Choroid plexus epithelial cell (primary cell): ENCODE measurements around the gene STARD7.

Experiments used
- DNase-seq: peaks from one replicate; pipeline ENCODE4 v3.0.0-alpha.2; 2010; ENCODE audit warnings: low read depth
- H3K4me3 ChIP-seq: 2 replicates; pipeline ENCODE4 v1.5.1; 2011; ENCODE audit warnings: low read depth, mild to moderate bottlenecking, control low read depth, low read length, moderate library complexity
- CTCF ChIP-seq: conservative IDR thresholded peaks from 2 replicates; pipeline ENCODE4 v1.5.1; 2011; ENCODE audit warnings: low read depth, mild to moderate bottlenecking, control low read depth, inconsistent platforms, low read length, moderate library complexity

STARD7 gene

GRCh38 chr2:96241900-96242611, 33.4 kb upstream of the STARD7 start:
- no peak for TF ChIP-seq CTCF
- H3K4me3 ChIP-seq = no peak overlapping the region
- peak; percentile 80 for DNase-seq

- no peak for DNase-seq
- H3K4me3 ChIP-seq = no peak overlapping the region
Measured at GRCh38 chr2:96241227-96241626, 32.6 kb upstream of the STARD7 start.

GRCh38 chr2:96240341-96241038, 31.9 kb upstream of the STARD7 start:
- no peak for DNase-seq
- no peak for TF ChIP-seq CTCF
- no peak overlapping the region for H3K4me3 ChIP-seq

More at GRCh38 chr2:96241227-96241626, 32.6 kb upstream of the STARD7 start:
- no peak for TF ChIP-seq CTCF

- no peak for TF ChIP-seq CTCF
- no peak overlapping the region for H3K4me3 ChIP-seq
- no peak for DNase-seq
Measured at GRCh38 chr2:96239745-96240264, 31.2 kb upstream of the STARD7 start.

GRCh38 chr2:96239091-96239490, 30.5 kb upstream of the STARD7 start:
- no peak overlapping the region for H3K4me3 ChIP-seq
- no peak for DNase-seq
- TF ChIP-seq CTCF = no peak

- no peak for DNase-seq
- H3K4me3 ChIP-seq = no peak overlapping the region
- no peak for TF ChIP-seq CTCF
Measured at GRCh38 chr2:96238266-96238665, 29.6 kb upstream of the STARD7 start.
